Activated T-cell treated with anti-CD3 and anti-CD28 coated beads, Interleukin-2, amount 50 U/mL, for 1 hour (primary cell): ENCODE results near the gene BEND6.
A peak's percentile ranks its signal among the peaks of the same experiment; 100 is the strongest.
"Not testable (repeated sequence)": the region's sequence is repeated elsewhere in the genome, so short reads cannot be mapped to it uniquely, and the experiment has no call there.

Experiments used
- DNase-seq: peaks from one replicate; pipeline ENCODE4 v3.0.0-alpha.2; 2020

The BEND6 gene

DNA sequence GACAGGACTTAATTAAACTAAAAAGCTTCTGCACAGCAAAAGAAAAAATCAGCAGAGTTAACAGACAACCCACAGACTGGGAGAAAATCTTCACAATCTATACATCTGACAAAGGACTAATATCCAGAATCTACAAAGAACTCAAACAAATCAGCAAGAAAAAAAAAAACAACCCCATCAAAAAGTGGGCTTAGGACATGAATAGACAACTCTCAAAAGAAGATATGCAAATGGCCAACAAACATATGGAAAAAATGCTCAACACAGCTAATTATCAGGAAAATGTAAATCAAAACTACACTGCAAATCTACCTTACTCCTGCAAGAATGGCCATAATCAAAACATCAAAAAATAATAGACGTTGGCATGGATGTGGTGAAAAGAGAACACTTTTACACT, 89.2 kb downstream of the BEND6 start:
- not testable (repeated sequence) for DNase-seq

DNA sequence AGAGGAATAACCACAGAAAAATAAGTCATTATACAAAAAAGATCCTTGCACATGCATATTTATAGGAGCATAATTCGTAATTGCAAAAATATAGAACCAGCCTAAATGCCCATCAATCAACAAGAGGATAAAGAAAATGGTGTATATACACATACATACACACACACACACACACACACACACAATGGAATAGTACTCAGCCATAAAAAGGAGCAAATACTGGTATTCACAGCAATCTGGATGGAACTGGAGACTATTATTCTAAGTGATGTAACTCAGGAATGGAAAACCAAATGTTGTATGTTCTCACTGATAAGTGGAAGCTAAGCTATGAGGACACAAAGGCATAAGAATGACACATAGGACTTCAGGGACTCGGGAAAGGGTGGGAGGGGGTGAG, 89.7 kb downstream of the BEND6 start:
- no peak for DNase-seq

- DNase-seq = peak; percentile 79
Observed at GRCh38 chr6:57046332-57047256, 91.7 kb downstream of the BEND6 start, which contains the start of gene KIAA1586. KIAA1586 (plus strand) TSS chr6:57046693; CDS start chr6:57046756, 63 bp downstream.

DNA sequence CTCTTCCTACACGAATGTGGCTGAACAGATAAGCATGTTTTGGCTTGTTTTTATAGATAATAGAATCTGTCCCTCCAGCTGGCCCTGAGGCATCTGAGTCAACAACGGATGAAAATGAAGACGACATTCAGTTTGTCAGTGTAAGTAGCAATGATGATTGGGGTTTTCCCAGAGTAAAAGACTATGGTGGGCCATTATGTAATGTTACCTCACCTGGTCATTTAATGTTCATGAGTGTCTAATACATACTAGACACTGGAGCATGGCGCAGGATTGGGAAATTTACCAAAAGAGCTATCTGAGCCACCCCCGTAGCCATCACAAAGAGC, 92.3 kb downstream of the BEND6 start:
- DNase-seq = not testable (repeated sequence)

DNA sequence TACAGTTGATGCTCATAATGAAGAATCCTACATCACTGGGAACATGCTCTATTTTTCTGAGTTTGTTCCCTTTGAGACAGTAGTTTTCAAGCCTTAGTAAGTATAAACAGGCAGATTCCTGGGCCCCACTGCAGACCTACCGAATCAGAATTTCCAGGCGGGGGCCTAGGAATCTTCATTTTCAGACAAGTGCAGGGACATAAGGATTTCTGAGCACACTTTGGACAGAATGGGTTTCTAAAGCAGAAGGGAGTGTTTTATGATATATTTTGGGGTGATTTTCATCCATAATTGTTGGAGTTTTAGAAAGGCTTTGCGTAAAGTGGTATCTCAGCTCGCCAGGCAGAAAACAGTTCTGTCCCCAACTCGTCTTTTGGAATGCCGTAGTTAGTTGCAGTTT, 93.0 kb downstream of the BEND6 start:
- DNase-seq = not testable (repeated sequence)

- no peak for DNase-seq
Observed at GRCh38 chr6:57048577-57048976, 93.7 kb downstream of the BEND6 start.

GRCh38 chr6:57063847-57064246, 108.9 kb downstream of the BEND6 start:
- DNase-seq = no peak

GRCh38 chr6:57064809-57065208, 109.9 kb downstream of the BEND6 start:
- DNase-seq = no peak

DNA sequence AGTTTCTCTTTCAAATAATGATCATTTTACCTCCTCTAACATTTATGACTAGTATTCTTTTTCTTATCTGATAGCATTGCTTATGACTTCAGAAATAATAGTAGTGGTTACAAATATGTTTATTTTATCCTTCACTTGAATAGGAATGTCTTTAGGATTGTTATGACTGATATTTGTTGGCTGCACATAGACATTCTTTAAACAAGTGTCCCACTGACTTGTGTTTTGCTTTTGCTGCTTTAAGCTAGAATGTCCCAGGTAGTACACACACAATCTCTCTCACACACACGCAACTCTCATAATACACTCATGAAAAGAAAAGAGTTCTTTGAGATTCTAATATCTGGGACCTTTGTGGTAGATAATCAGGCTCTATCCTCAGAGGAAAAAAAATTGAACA, 113.2 kb downstream of the BEND6 start:
- no peak for DNase-seq

GRCh38 chr6:57069228-57069627, 114.3 kb downstream of the BEND6 start:
- DNase-seq = no peak

- DNase-seq = no peak
Observed at GRCh38 chr6:57069920-57070331, 115.0 kb downstream of the BEND6 start.

DNA sequence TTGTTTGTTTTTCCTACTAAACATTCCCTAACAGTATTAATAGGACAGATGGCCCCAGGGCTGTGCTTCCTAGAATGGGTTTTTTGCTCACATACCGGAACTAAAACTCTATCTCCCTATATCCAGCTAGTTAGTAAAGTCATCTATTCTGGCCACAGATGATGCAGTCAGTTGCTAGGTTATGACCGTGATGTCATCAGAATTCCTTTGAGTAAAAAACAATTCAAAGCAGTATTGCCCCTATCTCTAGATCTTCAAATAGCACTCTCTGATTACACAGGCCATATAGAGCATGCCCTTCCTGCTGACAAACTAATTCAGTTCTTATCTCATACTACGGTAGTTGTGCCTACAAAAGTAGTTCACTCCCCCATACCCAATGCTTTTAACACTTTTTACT, 117.2 kb downstream of the BEND6 start:
- DNase-seq = no peak

DNA sequence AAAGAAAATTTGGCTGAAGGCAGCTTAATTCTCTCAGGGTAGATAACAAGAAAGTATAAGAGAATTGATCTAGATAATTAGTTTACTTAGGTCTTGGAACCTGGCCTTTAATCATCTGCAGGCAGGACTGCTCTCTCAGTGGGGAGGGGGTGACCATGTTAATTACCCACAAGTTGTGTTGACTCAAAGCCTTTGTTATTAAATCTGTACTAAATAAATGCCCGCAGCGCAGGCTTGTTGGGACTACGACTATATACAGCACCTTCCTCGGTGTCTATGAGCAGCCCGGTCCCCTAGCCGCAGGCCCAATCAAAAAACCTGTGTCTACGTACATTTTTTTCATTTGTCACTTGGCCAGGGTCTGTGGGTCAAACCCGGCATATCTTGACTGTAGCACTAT, 119.5 kb downstream of the BEND6 start:
- DNase-seq = no peak

DNA sequence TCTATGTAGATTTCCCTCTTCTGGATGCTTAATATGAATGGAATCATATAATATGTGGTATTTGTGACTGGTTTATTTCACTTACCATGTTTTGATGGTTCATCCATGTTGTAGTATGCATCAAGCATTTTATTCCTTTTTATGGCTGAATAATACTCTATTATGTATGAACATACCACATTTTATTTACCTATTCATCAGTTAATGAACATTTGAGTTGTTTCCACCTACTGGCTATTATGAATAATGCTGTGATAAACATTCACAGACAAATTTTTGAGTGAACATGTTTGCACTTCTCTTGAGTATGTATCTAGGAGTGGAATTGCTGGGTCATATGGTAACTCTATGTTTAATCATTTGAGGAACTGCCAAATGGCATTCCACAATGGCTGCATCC, 120.2 kb downstream of the BEND6 start:
- no peak for DNase-seq
